GM12875 (cell line): Measurements from ENCODE around the gene SLC6A7.

Experiments used
- H3K4me3 ChIP-seq: one replicate; pipeline ENCODE4 v1.5.1; 2011; ENCODE audit warnings: low read depth, low read length, control low read depth
- TF ChIP-seq, protein P1 (sequence below): IDR thresholded peaks from 2 replicates; pipeline ENCODE4 v1.5.1; 2011; ENCODE audit warnings: low read depth, mild to moderate bottlenecking, control low read depth, inconsistent platforms, low read length, moderate library complexity, borderline replicate concordance; ENCODE audit not compliant: insufficient read depth

SLC6A7 gene

DNA sequence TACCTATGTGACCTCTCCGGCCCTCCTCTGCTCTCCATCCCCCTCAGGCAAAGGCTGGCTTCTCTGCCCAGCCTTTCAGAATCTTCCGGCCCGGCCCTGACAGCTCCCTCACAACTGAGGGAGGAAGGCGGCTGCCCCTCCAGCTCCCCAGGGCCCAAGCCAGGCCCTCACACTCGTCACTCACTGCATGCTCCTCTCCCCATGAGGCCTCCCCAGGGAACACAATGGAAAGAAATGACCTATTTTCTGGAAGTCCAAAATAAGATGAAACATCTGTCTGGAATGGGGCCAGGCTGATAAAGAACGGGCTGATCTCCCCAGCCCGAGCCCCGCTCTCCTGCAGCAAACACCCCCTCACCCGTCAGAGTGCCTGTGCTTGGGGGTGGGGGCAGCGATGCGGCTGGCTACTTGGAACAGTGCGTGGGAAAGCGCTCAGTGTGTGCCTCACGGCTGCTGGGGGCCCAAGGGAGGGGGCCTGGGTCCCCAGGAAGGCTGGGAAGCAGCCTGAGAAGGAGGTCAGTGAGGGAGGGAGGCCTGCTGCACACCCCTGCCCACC lies 45.5 kb upstream of the SLC6A7 start:
- H3K4me3 ChIP-seq: no peak overlapping the region
- TF ChIP-seq, protein P1, sequence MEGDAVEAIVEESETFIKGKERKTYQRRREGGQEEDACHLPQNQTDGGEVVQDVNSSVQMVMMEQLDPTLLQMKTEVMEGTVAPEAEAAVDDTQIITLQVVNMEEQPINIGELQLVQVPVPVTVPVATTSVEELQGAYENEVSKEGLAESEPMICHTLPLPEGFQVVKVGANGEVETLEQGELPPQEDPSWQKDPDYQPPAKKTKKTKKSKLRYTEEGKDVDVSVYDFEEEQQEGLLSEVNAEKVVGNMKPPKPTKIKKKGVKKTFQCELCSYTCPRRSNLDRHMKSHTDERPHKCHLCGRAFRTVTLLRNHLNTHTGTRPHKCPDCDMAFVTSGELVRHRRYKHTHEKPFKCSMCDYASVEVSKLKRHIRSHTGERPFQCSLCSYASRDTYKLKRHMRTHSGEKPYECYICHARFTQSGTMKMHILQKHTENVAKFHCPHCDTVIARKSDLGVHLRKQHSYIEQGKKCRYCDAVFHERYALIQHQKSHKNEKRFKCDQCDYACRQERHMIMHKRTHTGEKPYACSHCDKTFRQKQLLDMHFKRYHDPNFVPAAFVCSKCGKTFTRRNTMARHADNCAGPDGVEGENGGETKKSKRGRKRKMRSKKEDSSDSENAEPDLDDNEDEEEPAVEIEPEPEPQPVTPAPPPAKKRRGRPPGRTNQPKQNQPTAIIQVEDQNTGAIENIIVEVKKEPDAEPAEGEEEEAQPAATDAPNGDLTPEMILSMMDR: no peak

DNA sequence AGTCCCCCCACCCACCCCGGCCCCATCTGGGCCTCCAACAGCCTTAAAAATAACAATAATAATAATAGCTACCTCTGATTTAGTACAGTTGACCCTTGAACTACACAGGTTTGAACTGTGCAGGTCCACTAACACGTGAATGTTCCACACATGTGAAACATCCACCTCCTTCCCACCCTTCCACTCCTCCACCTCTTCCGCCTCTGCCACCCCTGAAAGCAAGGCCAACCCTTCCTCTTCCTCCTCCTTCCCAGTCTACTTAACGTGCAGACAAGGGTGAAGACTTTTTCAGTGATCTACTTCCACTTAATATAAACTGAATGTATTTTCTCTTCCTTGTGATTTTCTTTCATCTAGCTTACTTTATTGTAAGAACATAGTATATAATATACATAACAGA lies 45.0 kb upstream of the SLC6A7 start:
- H3K4me3 ChIP-seq: no peak overlapping the region
- TF ChIP-seq, protein P1: no peak

DNA sequence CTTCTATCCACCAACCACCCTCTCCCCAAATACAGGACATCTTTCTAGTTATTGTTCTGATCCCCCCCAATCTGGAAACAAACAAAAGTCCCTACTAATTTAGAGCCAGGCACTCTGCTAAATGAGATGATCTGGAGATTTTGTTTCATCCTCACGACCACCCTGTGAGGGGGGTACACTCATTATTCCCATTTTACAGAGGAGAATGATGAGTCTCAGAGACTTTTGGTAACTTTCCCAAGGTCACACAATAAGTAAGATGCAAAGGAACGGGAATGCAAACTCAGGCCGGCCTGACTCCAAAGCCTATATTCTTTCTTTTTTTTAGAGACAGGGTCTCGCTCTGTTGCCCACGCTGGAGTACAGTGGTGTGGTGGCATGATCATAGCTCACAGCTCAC lies 43.6 kb upstream of the SLC6A7 start:
- no peak overlapping the region for H3K4me3 ChIP-seq
- TF ChIP-seq, protein P1: no peak

DNA sequence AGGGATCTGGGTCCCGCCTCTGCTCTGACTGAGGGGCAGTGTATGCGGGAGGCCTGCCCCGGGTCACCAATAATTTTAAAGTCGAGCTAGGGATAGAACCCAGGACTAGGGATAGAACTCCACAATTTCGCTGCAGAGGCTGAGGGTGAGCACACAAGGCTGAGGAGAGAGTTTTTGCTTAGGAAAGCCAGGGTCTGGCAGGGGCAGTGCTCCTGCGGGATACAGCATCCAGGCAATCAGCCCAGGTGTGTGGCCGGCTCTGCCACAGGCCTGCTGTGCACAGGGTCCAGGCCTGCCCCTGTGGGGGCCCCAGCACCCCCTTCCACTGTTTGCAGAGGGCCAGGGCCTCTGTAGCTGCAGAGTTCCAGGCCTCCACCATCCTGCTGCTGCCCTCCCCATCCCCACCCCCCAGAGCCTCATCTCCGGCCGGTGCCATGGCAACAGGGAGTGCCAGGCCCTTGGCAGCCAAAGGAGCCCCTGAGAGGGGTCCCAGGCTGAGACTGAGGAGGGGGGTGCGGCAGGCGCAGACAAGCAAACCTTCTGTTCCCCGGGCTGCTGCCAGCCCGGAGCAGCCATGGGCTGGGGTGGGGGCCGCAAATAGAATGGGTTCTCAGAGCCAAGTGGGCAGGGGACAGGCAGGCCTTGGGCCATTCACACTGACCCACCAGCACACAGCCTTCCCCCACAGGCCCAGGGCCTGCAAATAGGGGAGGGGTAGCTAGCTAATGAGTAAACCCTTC lies 42.8 kb upstream of the SLC6A7 start:
- TF ChIP-seq, protein P1: no peak

DNA sequence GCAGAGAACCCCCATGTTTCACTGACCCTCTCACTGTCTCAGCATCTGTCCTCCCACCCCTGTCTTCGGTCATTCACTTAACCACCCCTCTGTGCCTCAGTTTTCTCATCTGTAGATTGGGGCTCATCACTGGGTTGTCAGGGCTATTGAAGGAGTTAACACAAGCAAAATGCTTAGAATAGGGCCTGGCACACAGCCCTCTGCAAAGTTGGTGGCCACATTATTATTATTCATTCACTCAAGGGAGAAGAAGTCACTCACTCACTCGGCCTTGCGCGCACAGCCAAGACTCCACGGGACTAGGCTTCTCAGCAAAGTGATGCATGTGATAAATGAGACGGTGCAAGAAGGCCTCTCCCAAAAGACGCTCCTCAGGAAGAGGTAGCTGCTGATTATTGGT lies 42.2 kb upstream of the SLC6A7 start:
- TF ChIP-seq, protein P1: no peak

More for the DNA sequence above, 42.8 kb upstream of the SLC6A7 start:
- no peak overlapping the region for H3K4me3 ChIP-seq

DNA sequence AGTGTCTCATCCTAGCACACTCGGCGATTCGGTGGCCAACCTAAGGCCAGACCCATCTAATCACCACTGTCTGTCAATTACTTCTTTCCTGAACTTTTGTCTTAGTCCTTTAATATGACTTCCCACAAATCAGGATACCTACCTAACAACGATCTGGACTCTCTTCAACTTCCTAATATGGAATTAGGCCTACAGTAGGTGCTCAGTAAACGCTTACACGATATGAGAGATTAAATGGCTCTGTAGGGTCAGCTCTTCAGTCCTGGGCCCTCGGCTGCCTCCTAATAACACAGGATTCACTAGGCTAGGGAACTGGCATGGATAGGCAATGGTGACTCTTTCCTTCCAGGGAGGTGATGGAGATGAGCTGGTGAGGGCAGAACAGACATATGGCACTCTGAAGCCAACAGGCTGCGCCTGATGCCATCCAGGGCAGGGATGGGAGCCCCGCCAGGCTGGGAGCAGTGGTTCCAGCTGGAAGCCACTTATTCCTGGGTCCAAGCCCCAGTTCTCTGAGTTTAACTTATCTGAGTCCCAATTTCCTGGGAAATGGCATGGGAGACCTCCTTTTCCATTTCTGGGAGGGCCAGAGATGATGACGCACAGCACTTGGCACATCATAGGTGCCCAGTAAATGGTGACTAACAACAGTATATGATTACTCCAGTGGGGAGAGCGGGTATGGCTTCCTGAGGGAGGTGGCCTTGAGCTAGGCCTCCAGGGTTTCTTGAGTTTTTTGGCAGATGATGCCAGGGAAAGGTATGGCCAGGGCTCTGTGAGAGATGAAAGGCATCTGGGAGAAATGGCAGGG lies 41.5 kb upstream of the SLC6A7 start:
- TF ChIP-seq, protein P1: no peak
- H3K4me3 ChIP-seq: no peak overlapping the region

More for the DNA sequence above, 42.2 kb upstream of the SLC6A7 start:
- H3K4me3 ChIP-seq: no peak overlapping the region
